ENCODE results near the gene KCNQ1OT1. TPM values are rescaled to one million over a fixed set of nuclear protein-coding genes. Genes with fewer than 3 reads are reported as not detected.
A peak's percentile ranks its signal among the peaks of the same experiment; 100 is the strongest.

KCNQ1OT1 gene
- total RNA-seq, 2 donors from 2014 or later: 0.24 to 0.64 TPM

GRCh38 chr11:2693271-2694261, 6.2 kb downstream of the KCNQ1OT1 start:
- no peaks in the 10 kb centered on the region for H3K4me1 Mint-ChIP-seq
- no peaks in the 10 kb centered on the region for H3K36me3 Mint-ChIP-seq (ENCODE audit: low read depth)
- H3K9me3 Mint-ChIP-seq: no peaks in the 10 kb centered on the region
- ATAC-seq (replicated peaks): no peak
- no peak overlapping the region for H3K4me3 Mint-ChIP-seq
- no peaks in the 10 kb centered on the region for H3K27me3 Mint-ChIP-seq
- H3K27ac Mint-ChIP-seq: no peak overlapping the region

- no peak for ATAC-seq (replicated peaks)
- Mint-ChIP-seq H3K9me3 (no peaks in the 10 kb centered on the region), H3K4me3 (no peak overlapping the region), H3K36me3 (ENCODE audit: low read depth) (no peaks in the 10 kb centered on the region), H3K27me3 (no peaks in the 10 kb centered on the region), H3K27ac (peak overlapping the region; percentile 2), H3K4me1 (no peaks in the 10 kb centered on the region)
These were observed 7.6 kb downstream of the KCNQ1OT1 start for GRCh38 chr11:2691991-2692875.

DNA sequence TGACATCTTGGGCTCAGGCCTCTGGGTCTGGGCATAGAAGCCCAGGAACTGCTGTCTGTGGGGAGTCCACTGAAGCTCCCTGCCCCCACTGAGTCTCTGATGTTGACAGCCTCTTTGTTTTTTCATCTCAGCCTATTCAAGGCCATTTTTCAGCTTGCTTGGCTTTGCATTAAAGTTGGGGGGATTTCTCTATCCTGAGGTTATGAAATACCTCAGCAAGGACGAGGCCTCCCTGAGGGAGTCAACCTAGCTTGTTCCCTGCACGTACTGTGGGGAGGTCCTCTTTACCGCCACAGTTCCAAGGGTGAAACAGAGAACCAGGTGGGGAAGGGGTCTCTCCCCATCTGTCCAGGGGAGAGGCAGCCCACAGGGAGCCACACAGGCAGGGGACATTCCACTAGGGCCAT, 8.4 kb downstream of the KCNQ1OT1 start:
- Mint-ChIP-seq H3K4me1 (no peaks in the 10 kb centered on the region), H3K36me3 (ENCODE audit: low read depth) (no peaks in the 10 kb centered on the region), H3K9me3 (no peaks in the 10 kb centered on the region), H3K27ac (no peak overlapping the region), H3K27me3 (no peaks in the 10 kb centered on the region), H3K4me3 (no peak overlapping the region)
- no peak for ATAC-seq (replicated peaks)

GRCh38 chr11:2690596-2691354, 9.0 kb downstream of the KCNQ1OT1 start:
- no peaks in the 10 kb centered on the region for H3K36me3 Mint-ChIP-seq (ENCODE audit: low read depth)
- H3K4me1 Mint-ChIP-seq: no peaks in the 10 kb centered on the region
- H3K27me3 Mint-ChIP-seq: no peaks in the 10 kb centered on the region
- no peaks in the 10 kb centered on the region for H3K9me3 Mint-ChIP-seq
- H3K27ac Mint-ChIP-seq: no peak overlapping the region
- no peak overlapping the region for H3K4me3 Mint-ChIP-seq
- no peak for ATAC-seq (replicated peaks)

DNA sequence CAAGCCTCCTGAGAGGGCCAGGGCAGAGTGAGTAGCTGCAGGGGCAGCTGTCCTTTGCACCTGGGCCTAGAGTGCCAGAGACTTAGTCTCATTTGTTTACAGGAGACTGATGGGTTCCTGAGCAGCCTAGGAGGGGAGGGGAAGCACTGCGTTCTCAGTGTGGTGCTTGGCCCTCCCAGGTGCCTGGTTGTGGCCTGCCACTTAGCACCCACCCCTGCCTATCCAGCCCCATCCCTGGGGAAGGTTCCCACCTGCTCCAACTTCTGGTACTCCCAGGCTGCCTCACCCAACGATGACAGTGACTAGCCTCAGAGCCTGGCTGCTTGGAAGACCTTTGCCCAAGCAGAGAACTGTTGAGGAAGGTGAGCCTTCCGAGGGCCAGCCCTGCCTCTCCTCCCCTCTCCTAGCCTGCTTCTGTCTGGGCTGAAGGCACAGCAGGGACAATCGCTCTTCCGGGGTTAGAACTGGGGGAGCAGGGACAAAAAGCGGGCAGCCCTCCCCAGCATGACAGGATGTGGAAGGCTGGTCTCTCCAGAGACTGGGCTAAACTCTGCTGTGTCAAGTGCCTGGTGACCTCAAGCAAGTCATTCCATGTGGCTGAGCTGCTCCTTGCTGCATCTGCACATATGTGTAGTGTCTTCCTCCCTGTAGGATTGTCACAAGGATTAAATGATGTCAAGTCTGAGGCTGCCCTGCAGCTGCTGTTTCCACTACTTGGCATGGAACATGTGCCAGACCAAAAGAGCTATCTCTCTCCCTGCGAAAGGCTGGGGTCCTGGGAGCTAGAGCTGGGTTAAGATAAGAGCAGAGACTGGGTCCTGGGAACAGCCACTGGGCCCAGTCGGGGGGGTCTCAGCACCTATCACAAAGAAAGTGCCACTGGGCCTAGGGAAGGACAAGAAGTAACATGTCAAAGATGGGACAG, 9.9 kb downstream of the KCNQ1OT1 start:
- Mint-ChIP-seq H3K27ac (no peak overlapping the region), H3K27me3 (no peaks in the 10 kb centered on the region), H3K4me3 (no peak overlapping the region), H3K9me3 (no peaks in the 10 kb centered on the region), H3K4me1 (no peaks in the 10 kb centered on the region), H3K36me3 (ENCODE audit: low read depth) (no peaks in the 10 kb centered on the region)
- ATAC-seq (replicated peaks): no peak

DNA sequence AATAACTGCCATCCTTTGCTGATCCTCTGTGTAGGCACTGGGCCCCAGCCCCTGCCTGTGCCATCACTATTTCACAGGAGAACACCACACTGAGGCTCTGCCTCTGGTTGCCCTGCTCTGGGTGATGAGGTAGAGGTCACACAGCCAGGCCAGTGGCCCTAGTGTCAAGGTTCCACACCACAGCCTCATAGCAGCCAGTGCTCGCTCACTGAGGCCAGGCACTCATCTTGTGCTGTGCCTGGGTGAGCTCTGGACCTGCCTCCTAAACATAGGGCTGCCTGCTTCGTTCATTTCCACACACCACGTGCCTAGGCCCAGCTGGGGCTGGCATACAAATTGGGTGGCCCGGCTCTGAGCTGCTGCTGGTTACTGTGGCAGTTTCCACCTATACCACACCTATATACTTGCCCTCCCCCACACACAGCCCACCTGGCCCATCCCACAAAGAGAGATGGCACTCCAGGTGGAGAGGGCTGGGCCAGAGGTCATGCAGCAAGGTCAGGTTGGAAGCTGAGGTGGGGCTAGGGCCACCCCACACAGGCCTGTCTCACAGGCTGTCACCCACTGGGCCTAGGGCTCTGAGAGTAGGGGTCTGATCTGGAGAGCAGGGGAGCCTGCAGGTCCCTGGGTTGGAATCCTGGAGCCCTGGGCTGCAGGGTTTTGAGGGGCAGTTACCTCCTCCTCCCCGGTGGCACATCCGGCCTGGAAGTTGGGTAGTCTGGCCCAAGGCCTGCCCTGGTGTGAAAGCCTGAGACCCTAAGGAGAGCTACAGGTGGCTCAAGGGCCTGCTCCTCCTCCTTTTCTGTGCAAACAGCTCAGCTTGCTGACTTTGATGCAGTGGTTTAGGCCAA, 11.2 kb downstream of the KCNQ1OT1 start:
- Mint-ChIP-seq H3K4me3 (no peak overlapping the region), H3K4me1 (no peaks in the 10 kb centered on the region), H3K36me3 (ENCODE audit: low read depth) (no peaks in the 10 kb centered on the region), H3K27ac (no peak overlapping the region), H3K9me3 (no peaks in the 10 kb centered on the region), H3K27me3 (no peaks in the 10 kb centered on the region)
- ATAC-seq (replicated peaks): no peak

- no peak overlapping the region for H3K4me3 Mint-ChIP-seq
- H3K27ac Mint-ChIP-seq: no peak overlapping the region
- ATAC-seq (replicated peaks): no peak
- H3K9me3 Mint-ChIP-seq: no peaks in the 10 kb centered on the region
- H3K27me3 Mint-ChIP-seq: no peaks in the 10 kb centered on the region
- H3K4me1 Mint-ChIP-seq: no peaks in the 10 kb centered on the region
- H3K36me3 Mint-ChIP-seq (ENCODE audit: low read depth): no peaks in the 10 kb centered on the region
These were observed 12.0 kb downstream of the KCNQ1OT1 start for GRCh38 chr11:2687782-2688191.

GRCh38 chr11:2687223-2687530, 12.6 kb downstream of the KCNQ1OT1 start:
- no peaks in the 10 kb centered on the region for H3K9me3 Mint-ChIP-seq
- H3K36me3 Mint-ChIP-seq (ENCODE audit: low read depth): no peaks in the 10 kb centered on the region
- H3K4me1 Mint-ChIP-seq: no peaks in the 10 kb centered on the region
- ATAC-seq (replicated peaks): no peak
- no peak overlapping the region for H3K27ac Mint-ChIP-seq
- H3K27me3 Mint-ChIP-seq: no peaks in the 10 kb centered on the region
- H3K4me3 Mint-ChIP-seq: no peak overlapping the region

GRCh38 chr11:2686360-2687222, 13.2 kb downstream of the KCNQ1OT1 start:
- no peaks in the 10 kb centered on the region for H3K27me3 Mint-ChIP-seq
- H3K36me3 Mint-ChIP-seq (ENCODE audit: low read depth): no peaks in the 10 kb centered on the region
- H3K4me3 Mint-ChIP-seq: no peak overlapping the region
- ATAC-seq (replicated peaks): no peak
- H3K27ac Mint-ChIP-seq: no peak overlapping the region
- no peaks in the 10 kb centered on the region for H3K4me1 Mint-ChIP-seq
- H3K9me3 Mint-ChIP-seq: no peaks in the 10 kb centered on the region

DNA sequence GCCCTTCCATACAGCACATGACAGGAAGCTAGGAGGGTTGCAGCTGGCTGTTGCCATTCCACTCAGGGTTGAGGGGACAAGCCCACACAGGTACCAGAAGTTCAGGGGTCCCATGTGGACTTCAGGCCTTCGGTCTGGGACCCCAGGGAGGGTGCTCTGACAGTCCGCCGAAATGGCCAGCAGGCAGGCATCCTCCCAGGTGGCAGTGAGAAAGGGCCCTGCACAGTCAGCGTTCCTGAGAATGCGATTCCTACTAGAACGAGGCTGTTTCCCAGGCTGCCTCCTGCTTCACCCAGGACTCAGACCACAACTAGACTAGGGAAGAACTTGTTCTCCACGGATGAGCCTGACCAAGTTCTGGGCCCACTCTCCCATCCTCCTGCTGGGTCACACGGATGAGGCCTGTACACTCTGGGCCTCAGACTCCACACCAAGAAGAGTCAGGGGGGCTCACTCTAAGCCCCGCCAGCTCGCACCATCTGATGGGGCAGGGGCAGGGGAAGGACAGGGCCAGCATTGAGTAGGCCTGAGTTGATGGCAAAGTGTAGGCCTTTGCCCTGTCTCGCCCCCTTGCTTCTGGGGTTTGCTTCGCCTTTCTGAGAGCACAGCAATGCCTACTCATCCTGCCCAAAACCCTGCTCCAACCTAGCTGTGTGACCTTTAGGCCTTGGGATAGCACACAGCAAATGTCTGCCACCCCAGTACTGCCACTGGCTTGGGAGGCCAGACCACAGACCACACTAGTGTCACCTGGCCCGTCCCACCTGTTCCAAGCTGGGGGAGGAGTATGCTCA, 14.0 kb downstream of the KCNQ1OT1 start:
- H3K27me3 Mint-ChIP-seq: no peaks in the 10 kb centered on the region
- H3K36me3 Mint-ChIP-seq (ENCODE audit: low read depth): no peaks in the 10 kb centered on the region
- H3K4me1 Mint-ChIP-seq: no peaks in the 10 kb centered on the region
- no peak overlapping the region for H3K4me3 Mint-ChIP-seq
- no peak for ATAC-seq (replicated peaks)
- no peak overlapping the region for H3K27ac Mint-ChIP-seq
- H3K9me3 Mint-ChIP-seq: no peaks in the 10 kb centered on the region

DNA sequence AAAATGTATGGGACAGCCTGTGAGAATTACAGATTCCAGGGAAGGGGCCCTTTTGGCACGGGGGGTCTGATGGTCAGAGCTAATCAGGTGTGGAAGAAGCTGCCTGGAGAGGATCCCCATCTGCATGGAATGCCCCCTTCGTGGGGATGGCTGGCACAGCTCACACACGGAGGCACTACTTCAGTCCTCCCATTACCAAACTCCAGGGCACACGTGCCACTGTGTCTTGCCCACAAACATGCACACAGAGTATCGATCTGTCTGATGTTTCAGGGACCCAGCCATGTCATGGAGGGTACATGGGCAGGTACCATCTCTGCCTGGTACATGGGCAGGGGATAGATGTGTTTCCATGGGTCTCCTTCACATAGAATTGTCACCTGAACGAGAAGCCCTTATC, 14.7 kb downstream of the KCNQ1OT1 start:
- no peaks in the 10 kb centered on the region for H3K4me1 Mint-ChIP-seq
- H3K27me3 Mint-ChIP-seq: no peaks in the 10 kb centered on the region
- H3K9me3 Mint-ChIP-seq: no peaks in the 10 kb centered on the region

GRCh38 chr11:2684581-2684980, 15.2 kb downstream of the KCNQ1OT1 start:
- Mint-ChIP-seq H3K27me3 (no peaks in the 10 kb centered on the region), H3K4me3 (no peak overlapping the region), H3K36me3 (ENCODE audit: low read depth) (no peaks in the 10 kb centered on the region), H3K27ac (no peak overlapping the region), H3K9me3 (no peaks in the 10 kb centered on the region), H3K4me1 (no peaks in the 10 kb centered on the region)
- ATAC-seq (replicated peaks): no peak

More for the DNA sequence above, 14.7 kb downstream of the KCNQ1OT1 start:
- Mint-ChIP-seq H3K4me3 (no peak overlapping the region), H3K36me3 (ENCODE audit: low read depth) (no peaks in the 10 kb centered on the region), H3K27ac (no peak overlapping the region)
- ATAC-seq (replicated peaks): no peak
